Activated CD4-positive, alpha-beta T cell treated with anti-CD3 and anti-CD28 coated beads, Interleukin-2, amount 10 ng/mL, durations not matched to agents 24 days and 14 days (primary cell): Measurements from ENCODE around the gene HDDC2. TPM values are rescaled to one million over a fixed set of nuclear protein-coding genes. Genes with fewer than 3 reads are reported as not detected.
A peak's percentile ranks its signal among the peaks of the same experiment; 100 is the strongest.

Source experiments
- DNase-seq: peaks from one replicate; pipeline ENCODE4 v3.0.0; 2022
- H3K27ac Mint-ChIP-seq: one replicate; pipeline ENCODE4 v1.8.0; 2022; ENCODE audit warnings: mild to moderate bottlenecking, mixed read lengths
- H3K27me3 Mint-ChIP-seq: one replicate; pipeline ENCODE4 v1.8.0; 2022; ENCODE audit warnings: mixed read lengths
- H3K36me3 Mint-ChIP-seq: one replicate; pipeline ENCODE4 v1.8.0; 2022; ENCODE audit warnings: low read depth, mild to moderate bottlenecking, mixed read lengths
- H3K4me1 Mint-ChIP-seq: one replicate; pipeline ENCODE4 v1.8.0; 2021; ENCODE audit warnings: mixed read lengths
- H3K4me3 Mint-ChIP-seq: one replicate; pipeline ENCODE4 v1.8.0; 2022; ENCODE audit warnings: mild to moderate bottlenecking, moderate library complexity, mixed read lengths
- H3K9me3 Mint-ChIP-seq: one replicate; pipeline ENCODE4 v1.8.0; 2021; ENCODE audit warnings: mixed read lengths
- intact Hi-C: fragments of 100-400 bp; cut with micrococcal nuclease; formaldehyde crosslinking; loops from one replicate; pipeline ENCODE4 v1.15.1; 2023
- total RNA-seq: library from RNA; stranded (reverse); gene quantifications from 2 replicates; pipeline ENCODE4 v1.2.3, GENCODE V29; 2022

The HDDC2 gene, protein sequence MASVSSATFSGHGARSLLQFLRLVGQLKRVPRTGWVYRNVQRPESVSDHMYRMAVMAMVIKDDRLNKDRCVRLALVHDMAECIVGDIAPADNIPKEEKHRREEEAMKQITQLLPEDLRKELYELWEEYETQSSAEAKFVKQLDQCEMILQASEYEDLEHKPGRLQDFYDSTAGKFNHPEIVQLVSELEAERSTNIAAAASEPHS
- 89.6 and 92.4 TPM in 2 replicates for total RNA-seq

DNA sequence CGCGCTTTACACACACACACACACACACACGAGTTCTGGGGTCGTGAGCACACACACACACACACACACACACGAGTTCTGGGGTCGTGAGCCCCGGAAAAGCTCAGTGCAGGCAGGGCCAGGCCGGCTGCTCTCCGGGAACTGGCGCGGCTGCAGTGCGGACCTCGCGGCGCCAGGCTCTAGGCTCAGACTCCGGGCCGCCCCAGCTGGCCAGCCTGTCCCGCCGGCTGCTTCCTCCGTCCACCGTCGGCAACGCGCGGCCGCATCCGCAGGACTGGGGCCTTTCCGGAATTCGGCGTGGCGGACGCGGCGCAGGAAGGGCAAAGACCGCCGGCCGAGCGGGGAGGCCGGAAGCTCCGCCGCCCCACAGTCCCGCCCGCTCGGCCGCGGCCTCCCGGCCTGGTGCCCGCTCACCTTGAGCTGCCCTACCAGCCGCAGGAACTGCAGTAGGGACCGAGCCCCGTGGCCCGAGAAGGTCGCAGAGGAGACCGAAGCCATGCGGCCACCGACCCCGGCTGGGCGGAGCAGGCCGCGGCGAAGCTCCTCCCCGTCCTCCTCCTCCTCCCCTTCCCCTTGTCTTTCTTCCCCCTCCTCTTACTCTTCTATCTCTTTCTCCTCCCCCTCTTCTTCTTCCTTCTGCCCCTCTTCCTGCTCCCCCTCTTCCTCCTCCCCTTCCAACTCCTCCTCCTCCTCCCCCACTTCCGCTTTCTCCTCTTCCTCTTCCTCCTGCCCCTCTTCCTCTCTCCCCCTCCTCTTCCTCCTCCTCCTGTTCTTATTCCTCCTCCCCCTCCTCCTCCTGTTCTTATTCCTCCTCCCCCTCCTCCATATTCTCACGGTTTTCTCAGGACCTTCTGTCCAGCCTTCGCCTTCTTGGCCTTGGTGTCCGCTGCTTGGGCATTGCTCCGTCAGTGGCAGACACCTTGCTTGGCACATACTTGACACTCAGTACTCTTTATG is at the start of gene HDDC2:
HDDC2 (minus strand) TSS at position 533 of the 957 bp plus-strand sequence; CDS start at position 498, 35 bp downstream.
- DNase-seq: peak; percentile 87
- H3K4me1 Mint-ChIP-seq: peaks cover 37% of the 10 kb centered on the region
- H3K9me3 Mint-ChIP-seq: peaks cover 4% of the 10 kb centered on the region
- H3K4me3 Mint-ChIP-seq: peak within 1 kb of the TSS; percentile 88
- H3K27me3 Mint-ChIP-seq: peaks cover 19% of the 10 kb centered on the region
- H3K27ac Mint-ChIP-seq: peak within 1 kb of the TSS; percentile 88
- H3K36me3 Mint-ChIP-seq: peaks cover 30% of the 10 kb centered on the region
- intact Hi-C loops: loop anchor here (5.0 kb wide), 3 partner anchors 109 to 1966 kb away; partner anchors contain the start of genes HINT3 and RNF146

DNA sequence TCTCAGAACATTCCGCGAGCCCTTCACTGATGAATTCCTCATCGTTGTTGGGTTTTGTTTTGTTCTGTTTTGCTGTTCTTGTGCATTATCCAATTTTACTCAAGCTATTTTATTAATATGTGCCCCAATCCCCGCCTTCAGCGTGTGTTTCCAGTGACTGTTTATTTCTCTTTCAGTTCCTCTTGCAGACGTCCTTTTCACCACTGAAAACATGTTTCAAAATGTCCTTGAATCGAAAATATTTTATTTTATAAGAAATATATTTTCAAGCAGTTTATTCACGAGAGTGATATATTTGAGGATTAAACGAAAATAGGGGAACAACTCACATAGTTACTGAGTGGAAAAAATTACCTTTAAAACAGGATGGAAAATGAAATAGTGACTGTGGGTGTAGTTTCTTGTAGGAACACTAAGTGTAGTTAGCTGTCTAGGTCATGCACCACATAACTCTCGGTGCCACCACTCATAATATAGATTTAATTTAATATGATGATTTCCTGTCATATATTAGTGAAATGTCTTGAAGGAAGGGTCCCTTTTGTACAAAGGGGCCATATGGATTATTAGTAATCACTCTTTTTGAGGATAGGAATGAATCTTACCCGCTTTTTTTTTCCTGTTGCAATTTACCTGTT is 45.3 kb upstream of the HDDC2 start:
- H3K4me3 Mint-ChIP-seq: no peak overlapping the region
- no peak for DNase-seq
- intact Hi-C loops: no loop called here
- H3K4me1 Mint-ChIP-seq: no peaks in the 10 kb centered on the region
- no peak overlapping the region for H3K27ac Mint-ChIP-seq
- H3K36me3 Mint-ChIP-seq: no peaks in the 10 kb centered on the region
- H3K9me3 Mint-ChIP-seq: no peaks in the 10 kb centered on the region
- H3K27me3 Mint-ChIP-seq: peaks cover 11% of the 10 kb centered on the region

GRCh38 chr6:125346201-125346925 is 44.6 kb upstream of the HDDC2 start:
- H3K9me3 Mint-ChIP-seq: no peaks in the 10 kb centered on the region
- H3K4me1 Mint-ChIP-seq: no peaks in the 10 kb centered on the region
- H3K36me3 Mint-ChIP-seq: no peaks in the 10 kb centered on the region
- no peak overlapping the region for H3K4me3 Mint-ChIP-seq
- intact Hi-C loops: no loop called here
- no peak overlapping the region for H3K27ac Mint-ChIP-seq
- DNase-seq: no peak
- peaks cover 10% of the 10 kb centered on the region for H3K27me3 Mint-ChIP-seq

DNA sequence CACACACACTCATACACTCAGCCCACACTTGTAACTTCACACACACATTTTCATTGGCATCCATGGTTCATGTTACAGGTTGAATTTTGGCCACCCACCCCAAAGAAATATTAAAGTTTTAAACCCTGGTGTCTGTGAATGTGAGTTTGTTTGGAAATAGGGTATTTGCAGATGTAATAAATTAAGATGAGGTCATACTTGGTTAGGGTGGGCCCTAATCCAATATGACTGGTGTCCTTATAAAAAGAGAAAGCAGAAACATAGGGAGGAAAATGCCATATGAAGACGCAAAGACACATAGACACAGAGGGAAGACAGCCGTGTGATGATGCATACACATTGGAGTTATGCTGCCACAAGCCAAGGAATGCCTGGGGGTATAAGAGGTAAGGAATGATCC is 39.7 kb upstream of the HDDC2 start:
- no peaks in the 10 kb centered on the region for H3K9me3 Mint-ChIP-seq
- no peak overlapping the region for H3K27ac Mint-ChIP-seq
- intact Hi-C loops: no loop called here
- no peaks in the 10 kb centered on the region for H3K4me1 Mint-ChIP-seq
- peaks cover 3% of the 10 kb centered on the region for H3K27me3 Mint-ChIP-seq
- no peak overlapping the region for H3K4me3 Mint-ChIP-seq
- DNase-seq: no peak
- no peaks in the 10 kb centered on the region for H3K36me3 Mint-ChIP-seq

DNA sequence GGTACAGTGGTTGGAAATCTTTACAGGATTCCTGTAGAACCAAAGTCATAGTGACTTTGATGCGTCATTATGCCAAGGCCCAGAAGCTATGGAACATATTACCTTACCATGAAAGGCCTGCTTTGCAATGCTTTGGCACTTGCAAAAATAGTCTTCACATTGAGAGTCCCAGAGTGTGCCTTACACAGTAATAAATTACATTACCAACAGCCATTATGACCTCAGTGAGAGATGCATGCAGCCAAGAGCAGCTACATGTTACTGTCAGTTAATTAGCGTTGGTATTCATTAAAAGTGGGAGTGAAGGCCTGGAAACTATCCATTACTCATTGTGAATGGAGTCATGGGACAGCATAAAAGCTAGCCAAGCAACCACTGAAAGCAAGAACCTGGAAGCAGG is 39.2 kb upstream of the HDDC2 start:
- H3K36me3 Mint-ChIP-seq: no peaks in the 10 kb centered on the region
- no peak overlapping the region for H3K4me3 Mint-ChIP-seq
- intact Hi-C loops: no loop called here
- no peaks in the 10 kb centered on the region for H3K9me3 Mint-ChIP-seq
- no peak for DNase-seq
- H3K4me1 Mint-ChIP-seq: no peaks in the 10 kb centered on the region
- H3K27me3 Mint-ChIP-seq: peaks cover 4% of the 10 kb centered on the region
- no peak overlapping the region for H3K27ac Mint-ChIP-seq

GRCh38 chr6:125340175-125340835 is 38.5 kb upstream of the HDDC2 start:
- H3K36me3 Mint-ChIP-seq: no peaks in the 10 kb centered on the region
- H3K4me3 Mint-ChIP-seq: no peak overlapping the region
- H3K9me3 Mint-ChIP-seq: no peaks in the 10 kb centered on the region
- H3K27ac Mint-ChIP-seq: no peak overlapping the region
- DNase-seq: no peak
- intact Hi-C loops: no loop called here
- no peaks in the 10 kb centered on the region for H3K4me1 Mint-ChIP-seq
- H3K27me3 Mint-ChIP-seq: peaks cover 10% of the 10 kb centered on the region

DNA sequence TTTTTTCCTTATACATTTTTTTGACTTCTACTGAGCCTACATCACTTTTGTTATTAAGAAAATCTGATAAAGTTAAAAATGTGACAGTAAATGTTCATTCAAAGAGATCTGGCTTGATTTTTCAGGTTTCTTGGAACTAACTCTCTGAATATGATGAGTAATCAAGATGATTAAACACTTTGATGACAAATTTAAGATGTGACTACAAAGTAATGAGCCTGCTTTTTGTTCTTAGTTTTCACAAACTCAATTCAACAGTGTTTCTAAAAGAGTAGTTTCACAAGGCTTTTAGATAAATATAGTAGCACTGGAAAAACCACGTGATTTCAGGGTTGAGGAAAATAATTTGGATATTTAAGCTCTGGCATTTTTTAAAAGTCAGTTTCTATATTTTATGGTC is 37.9 kb upstream of the HDDC2 start:
- Mint-ChIP-seq H3K36me3 (no peaks in the 10 kb centered on the region), H3K4me3 (no peak overlapping the region), H3K4me1 (no peaks in the 10 kb centered on the region), H3K27ac (no peak overlapping the region), H3K27me3 (peaks cover 12% of the 10 kb centered on the region), H3K9me3 (no peaks in the 10 kb centered on the region)
- intact Hi-C loops: no loop called here
- no peak for DNase-seq

DNA sequence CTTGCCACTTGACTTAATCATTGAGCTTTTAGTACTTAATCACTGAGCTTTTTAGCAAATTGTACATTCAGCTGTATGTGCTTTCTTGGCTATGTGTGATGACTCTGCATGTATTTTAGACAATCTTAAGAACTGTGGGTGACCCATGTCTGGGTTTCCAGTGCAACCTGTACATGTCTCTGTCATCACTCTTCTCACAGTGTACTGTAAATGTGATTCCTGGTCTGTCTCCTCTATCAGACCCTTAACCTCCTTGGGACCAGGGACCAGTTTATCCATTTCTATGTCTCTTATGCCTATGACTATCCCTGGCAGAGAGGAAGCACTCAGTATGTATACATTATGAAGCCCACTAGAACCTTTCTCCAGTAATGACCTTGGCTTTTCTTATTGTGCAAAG is 36.6 kb upstream of the HDDC2 start:
- Mint-ChIP-seq H3K9me3 (no peaks in the 10 kb centered on the region), H3K36me3 (no peaks in the 10 kb centered on the region), H3K4me3 (no peak overlapping the region), H3K4me1 (no peaks in the 10 kb centered on the region), H3K27ac (no peak overlapping the region), H3K27me3 (peaks cover 12% of the 10 kb centered on the region)
- no peak for DNase-seq
- intact Hi-C loops: no loop called here

DNA sequence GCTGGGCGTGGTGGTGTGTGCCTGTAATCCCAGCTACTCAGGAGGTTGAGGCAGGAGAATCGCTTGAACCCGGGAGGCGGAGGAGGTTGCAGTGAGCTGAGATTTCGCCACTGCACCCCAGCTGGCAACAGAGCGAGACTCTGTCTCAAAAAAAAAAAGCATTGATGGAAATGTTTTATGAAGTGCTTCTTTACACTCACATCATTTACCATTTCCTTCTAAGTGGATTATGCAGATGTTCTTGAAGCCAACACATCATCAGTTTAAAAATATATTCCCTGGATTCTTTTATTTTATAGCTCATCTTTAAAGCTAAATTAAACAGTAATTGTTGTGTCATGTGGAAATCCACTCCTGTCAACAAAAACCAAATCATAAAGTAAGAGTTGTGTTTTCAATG is 35.9 kb upstream of the HDDC2 start:
- no peaks in the 10 kb centered on the region for H3K4me1 Mint-ChIP-seq
- DNase-seq: no peak
- H3K27ac Mint-ChIP-seq: no peak overlapping the region
- no peaks in the 10 kb centered on the region for H3K36me3 Mint-ChIP-seq
- H3K9me3 Mint-ChIP-seq: no peaks in the 10 kb centered on the region
- no peak overlapping the region for H3K4me3 Mint-ChIP-seq
- peaks cover 16% of the 10 kb centered on the region for H3K27me3 Mint-ChIP-seq
- intact Hi-C loops: no loop called here

DNA sequence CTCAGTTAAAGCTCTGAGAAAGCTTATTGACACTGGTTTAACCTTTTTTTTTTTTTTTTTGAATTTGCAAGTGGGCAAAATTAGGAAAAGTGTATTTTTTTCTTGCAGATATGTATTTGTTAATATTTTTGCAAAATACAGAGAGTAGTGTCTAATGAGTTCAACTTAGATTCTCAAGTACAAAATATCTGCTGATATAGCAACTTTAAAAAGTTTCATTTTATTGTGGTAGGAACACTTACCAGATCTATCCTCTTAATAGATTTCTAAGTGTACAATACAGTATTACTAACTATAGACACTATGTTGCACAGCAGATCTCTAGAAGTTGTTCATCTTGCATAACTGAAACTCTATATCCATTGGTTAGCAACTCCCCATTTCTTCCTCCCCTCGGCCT is 30.9 kb upstream of the HDDC2 start:
- H3K36me3 Mint-ChIP-seq: no peaks in the 10 kb centered on the region
- intact Hi-C loops: no loop called here
- H3K27me3 Mint-ChIP-seq: peaks cover 33% of the 10 kb centered on the region

DNA sequence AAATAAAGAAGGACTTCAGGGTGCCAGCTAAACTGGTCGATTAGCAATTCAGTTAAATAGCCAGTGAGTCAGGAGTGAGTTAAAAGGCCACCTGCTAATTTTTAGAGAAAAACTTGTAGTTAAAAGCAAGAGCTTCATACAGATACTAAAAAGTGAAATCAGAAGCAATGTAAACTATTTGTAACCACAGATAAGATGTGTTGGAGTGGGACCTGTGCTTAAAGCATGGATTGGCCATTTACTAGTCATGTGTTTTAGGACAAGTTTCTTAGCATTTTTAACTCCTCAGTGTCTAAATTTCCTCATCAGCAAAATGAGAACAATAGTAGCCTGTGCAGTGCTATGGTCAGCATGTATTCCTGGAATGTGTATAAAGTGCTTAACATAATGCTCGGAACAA is 23.8 kb upstream of the HDDC2 start:
- H3K4me1 Mint-ChIP-seq: no peaks in the 10 kb centered on the region
- intact Hi-C loops: no loop called here
- peaks cover 26% of the 10 kb centered on the region for H3K27me3 Mint-ChIP-seq
- DNase-seq: no peak
- no peaks in the 10 kb centered on the region for H3K9me3 Mint-ChIP-seq
- H3K4me3 Mint-ChIP-seq: no peak overlapping the region
- no peak overlapping the region for H3K27ac Mint-ChIP-seq
- H3K36me3 Mint-ChIP-seq: no peaks in the 10 kb centered on the region

More for the DNA sequence above, 30.9 kb upstream of the HDDC2 start:
- Mint-ChIP-seq H3K4me1 (no peaks in the 10 kb centered on the region), H3K4me3 (no peak overlapping the region), H3K9me3 (no peaks in the 10 kb centered on the region), H3K27ac (no peak overlapping the region)
- DNase-seq: no peak

- peaks cover 19% of the 10 kb centered on the region for H3K27me3 Mint-ChIP-seq
- intact Hi-C loops: no loop called here
- H3K4me3 Mint-ChIP-seq: no peak overlapping the region
- no peak overlapping the region for H3K27ac Mint-ChIP-seq
- H3K4me1 Mint-ChIP-seq: no peaks in the 10 kb centered on the region
- H3K9me3 Mint-ChIP-seq: no peaks in the 10 kb centered on the region
- no peak for DNase-seq
- H3K36me3 Mint-ChIP-seq: no peaks in the 10 kb centered on the region
These were observed 21.6 kb upstream of the HDDC2 start for GRCh38 chr6:125323376-125323775.

DNA sequence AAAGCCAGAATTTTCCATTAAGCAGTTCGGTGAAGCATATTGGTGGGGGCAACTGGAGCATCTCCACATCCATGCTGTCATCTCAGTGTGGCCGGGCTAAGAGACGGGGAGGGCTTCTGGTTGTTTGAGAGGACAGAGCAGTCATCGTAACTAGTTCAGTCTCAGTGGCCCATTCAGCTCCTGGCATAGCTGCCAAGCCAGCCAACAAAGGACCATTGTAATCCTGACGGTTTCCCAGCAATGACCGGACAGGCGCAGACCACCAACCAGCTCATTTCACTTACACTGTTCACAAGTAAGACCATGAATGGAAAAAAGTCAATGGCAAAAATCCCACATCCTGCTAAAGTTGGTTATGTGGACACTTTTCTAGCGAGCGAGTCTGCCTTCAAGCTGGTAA is 14.9 kb upstream of the HDDC2 start:
- H3K4me3 Mint-ChIP-seq: no peak overlapping the region

More for the DNA sequence above, 14.9 kb upstream of the HDDC2 start:
- intact Hi-C loops: loop anchor here (10.0 kb wide), 1 partner anchor 1808 kb away; no protein-coding TSS in a partner anchor
- peaks cover 13% of the 10 kb centered on the region for H3K27me3 Mint-ChIP-seq
- no peaks in the 10 kb centered on the region for H3K4me1 Mint-ChIP-seq
- no peak overlapping the region for H3K27ac Mint-ChIP-seq
- H3K36me3 Mint-ChIP-seq: no peaks in the 10 kb centered on the region
- H3K9me3 Mint-ChIP-seq: no peaks in the 10 kb centered on the region
- no peak for DNase-seq
